ENCODE data around the gene SLC5A9. TPM values are rescaled to one million over a fixed set of nuclear protein-coding genes. Genes with fewer than 3 reads are reported as not detected.
"Not testable (repeated sequence)": the region's sequence is repeated elsewhere in the genome, so short reads cannot be mapped to it uniquely, and the experiment has no call there.

The SLC5A9 gene
- total and polyA plus RNA-seq, 7 donors = 0.01 to 0.39 TPM; not detected in 5

DNA sequence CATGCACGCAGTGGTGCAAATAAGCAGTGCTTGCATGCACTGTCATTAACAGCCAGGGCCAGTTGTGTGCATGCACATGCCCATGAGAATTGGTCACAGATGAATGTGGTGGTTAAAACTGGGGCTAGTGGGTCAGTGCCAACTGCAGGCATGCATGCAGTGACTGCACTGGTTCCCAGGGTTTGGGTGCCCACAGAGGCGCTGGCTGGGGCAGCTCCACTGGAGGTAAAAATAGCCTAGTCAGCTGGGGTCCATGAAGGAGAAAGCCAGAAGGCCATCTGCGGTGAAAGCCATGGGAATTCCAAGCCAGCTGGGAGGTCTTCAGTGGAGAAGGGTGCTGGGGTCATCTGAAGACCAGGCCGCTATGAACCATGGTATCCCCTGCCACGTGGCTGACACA lies 70.2 kb downstream of the SLC5A9 start:
- WGBS, 3 donors = 87 to 94% (median 91%) methylated on average over 5 of the region's 5 CpGs
- no peaks in the 10 kb centered on the region for H3K36me3 ChIP-seq (ENCODE audit: insufficient read depth in 1 of 2, low read depth in 1 of 2)
- no peaks in the 10 kb centered on the region for H3K4me1 ChIP-seq
- no peaks in the 10 kb centered on the region for H3K9me3 ChIP-seq
- DNase-seq (no peak), ATAC-seq (no peak)
- no peak overlapping the region for H3K27ac ChIP-seq
- no peak overlapping the region for H3K4me3 ChIP-seq
- TF ChIP-seq, protein P1, sequence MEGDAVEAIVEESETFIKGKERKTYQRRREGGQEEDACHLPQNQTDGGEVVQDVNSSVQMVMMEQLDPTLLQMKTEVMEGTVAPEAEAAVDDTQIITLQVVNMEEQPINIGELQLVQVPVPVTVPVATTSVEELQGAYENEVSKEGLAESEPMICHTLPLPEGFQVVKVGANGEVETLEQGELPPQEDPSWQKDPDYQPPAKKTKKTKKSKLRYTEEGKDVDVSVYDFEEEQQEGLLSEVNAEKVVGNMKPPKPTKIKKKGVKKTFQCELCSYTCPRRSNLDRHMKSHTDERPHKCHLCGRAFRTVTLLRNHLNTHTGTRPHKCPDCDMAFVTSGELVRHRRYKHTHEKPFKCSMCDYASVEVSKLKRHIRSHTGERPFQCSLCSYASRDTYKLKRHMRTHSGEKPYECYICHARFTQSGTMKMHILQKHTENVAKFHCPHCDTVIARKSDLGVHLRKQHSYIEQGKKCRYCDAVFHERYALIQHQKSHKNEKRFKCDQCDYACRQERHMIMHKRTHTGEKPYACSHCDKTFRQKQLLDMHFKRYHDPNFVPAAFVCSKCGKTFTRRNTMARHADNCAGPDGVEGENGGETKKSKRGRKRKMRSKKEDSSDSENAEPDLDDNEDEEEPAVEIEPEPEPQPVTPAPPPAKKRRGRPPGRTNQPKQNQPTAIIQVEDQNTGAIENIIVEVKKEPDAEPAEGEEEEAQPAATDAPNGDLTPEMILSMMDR (IDR thresholded peaks at IDR 0.05) = no peak
- no peaks in the 10 kb centered on the region for H3K27me3 ChIP-seq (ENCODE audit: insufficient read depth in 3 of 3, low read length in 2 of 3)
- intact Hi-C loops (cut with DNase I) = no loop called here

GRCh38 chr1:48294094-48294493 lies 71.6 kb downstream of the SLC5A9 start:
- ATAC-seq; H3K4me3 ChIP-seq; H3K9me3 ChIP-seq; H3K36me3 ChIP-seq (ENCODE audit: insufficient read depth in 1 of 2, low read depth in 1 of 2); DNase-seq; H3K27me3 ChIP-seq (ENCODE audit: insufficient read depth in 3 of 3, low read length in 2 of 3); intact Hi-C loops (cut with DNase I); H3K27ac ChIP-seq; H3K4me1 ChIP-seq: not testable (repeated sequence)
- 85 to 91% (median 90%) methylated on average over 6 of the region's 6 CpGs for WGBS, 3 donors

GRCh38 chr1:48294656-48295055 lies 72.1 kb downstream of the SLC5A9 start:
- H3K36me3 ChIP-seq (ENCODE audit: insufficient read depth in 1 of 2, low read depth in 1 of 2) = no peaks in the 10 kb centered on the region
- no peak overlapping the region for H3K4me3 ChIP-seq
- intact Hi-C loops (cut with DNase I) = no loop called here
- H3K4me1 ChIP-seq = no peaks in the 10 kb centered on the region
- TF ChIP-seq, protein P1 (IDR thresholded peaks at IDR 0.05) = no peak
- no peak overlapping the region for H3K27ac ChIP-seq
- DNase-seq = no peak
- ATAC-seq = no peak
- H3K9me3 ChIP-seq = no peaks in the 10 kb centered on the region
- H3K27me3 ChIP-seq (ENCODE audit: insufficient read depth in 3 of 3, low read length in 2 of 3) = no peaks in the 10 kb centered on the region
- 84 to 91% (median 86%) methylated on average over 1 of the region's 1 CpG for WGBS, 3 donors

Other genes with a start within 250 kb of the SLC5A9 start
- under 1 TPM; 0.42 to 0.76 (median 0.51) TPM for gene TRABD2B, start 225.3 kb upstream of the SLC5A9 start, total RNA-seq
- gene TRABD2B, start 225.3 kb upstream of the SLC5A9 start, polyA plus RNA-seq = under 1 TPM; 0.08 to 0.32 (median 0.20) TPM
- 1 to 10 TPM; 3.0 to 5.3 (median 4.2) TPM for gene SPATA6, start 249.5 kb downstream of the SLC5A9 start, total RNA-seq
- 1 to 10 TPM in 1 of 3 donors, under 1 TPM in 2; 0.63 to 1.2 (median 0.72) TPM for gene SPATA6, start 249.5 kb downstream of the SLC5A9 start, polyA plus RNA-seq